ENCODE data around the gene MAGI1. TPM values are rescaled to one million over a fixed set of nuclear protein-coding genes. Genes with fewer than 3 reads are reported as not detected.

The MAGI1 gene
- total RNA-seq, 1 donor from 2014 or later = 44.9 TPM

- no peak for DNase-seq (ENCODE audit: extremely low read depth, low read depth, low spot score)
These were observed 685.8 kb downstream of the MAGI1 start for GRCh38 chr3:65352951-65353350.

- DNase-seq (ENCODE audit: extremely low read depth, low read depth, low spot score) = no peak
These were observed 687.0 kb downstream of the MAGI1 start for GRCh38 chr3:65351753-65352152.

GRCh38 chr3:65350801-65351476, 687.8 kb downstream of the MAGI1 start:
- DNase-seq (ENCODE audit: extremely low read depth, low read depth, low spot score) = no peak

GRCh38 chr3:65348398-65348995, 690.2 kb downstream of the MAGI1 start:
- DNase-seq (ENCODE audit: extremely low read depth, low read depth, low spot score) = no peak

- no peak for DNase-seq (ENCODE audit: extremely low read depth, low read depth, low spot score)
These were observed 691.6 kb downstream of the MAGI1 start for GRCh38 chr3:65347166-65347565.

- no peak for DNase-seq (ENCODE audit: extremely low read depth, low read depth, low spot score)
These were observed 693.9 kb downstream of the MAGI1 start for GRCh38 chr3:65344846-65345245.

- no peak for DNase-seq (ENCODE audit: extremely low read depth, low read depth, low spot score)
These were observed 694.3 kb downstream of the MAGI1 start for GRCh38 chr3:65344444-65344843.

- DNase-seq (ENCODE audit: extremely low read depth, low read depth, low spot score) = no peak
These were observed 695.0 kb downstream of the MAGI1 start for GRCh38 chr3:65343736-65344135.

- DNase-seq (ENCODE audit: extremely low read depth, low read depth, low spot score) = no peak
These were observed 695.7 kb downstream of the MAGI1 start for GRCh38 chr3:65343026-65343425.

GRCh38 chr3:65342084-65342683, 696.5 kb downstream of the MAGI1 start:
- DNase-seq (ENCODE audit: extremely low read depth, low read depth, low spot score) = no peak

- no peak for DNase-seq (ENCODE audit: extremely low read depth, low read depth, low spot score)
These were observed 699.5 kb downstream of the MAGI1 start for GRCh38 chr3:65339192-65339740.

GRCh38 chr3:65338571-65338970, 700.1 kb downstream of the MAGI1 start:
- no peak for DNase-seq (ENCODE audit: extremely low read depth, low read depth, low spot score)

- DNase-seq (ENCODE audit: extremely low read depth, low read depth, low spot score) = no peak
These were observed 703.1 kb downstream of the MAGI1 start for GRCh38 chr3:65335587-65335986.

- no peak for DNase-seq (ENCODE audit: extremely low read depth, low read depth, low spot score)
These were observed 704.6 kb downstream of the MAGI1 start for GRCh38 chr3:65334045-65334665.

GRCh38 chr3:65331730-65332129, 707.0 kb downstream of the MAGI1 start:
- DNase-seq (ENCODE audit: extremely low read depth, low read depth, low spot score) = no peak

- DNase-seq (ENCODE audit: extremely low read depth, low read depth, low spot score) = no peak
These were observed 708.6 kb downstream of the MAGI1 start for GRCh38 chr3:65330072-65330471.

GRCh38 chr3:65328148-65328547, 710.6 kb downstream of the MAGI1 start:
- no peak for DNase-seq (ENCODE audit: extremely low read depth, low read depth, low spot score)

- no peak for DNase-seq (ENCODE audit: extremely low read depth, low read depth, low spot score)
These were observed 712.1 kb downstream of the MAGI1 start for GRCh38 chr3:65326574-65326973.

GRCh38 chr3:65322910-65323309, 715.8 kb downstream of the MAGI1 start:
- no peak for DNase-seq (ENCODE audit: extremely low read depth, low read depth, low spot score)

GRCh38 chr3:65318231-65318630, 720.5 kb downstream of the MAGI1 start:
- DNase-seq (ENCODE audit: extremely low read depth, low read depth, low spot score) = no peak

GRCh38 chr3:65314916-65315315, 723.8 kb downstream of the MAGI1 start:
- no peak for DNase-seq (ENCODE audit: extremely low read depth, low read depth, low spot score)

- no peak for DNase-seq (ENCODE audit: extremely low read depth, low read depth, low spot score)
These were observed 724.4 kb downstream of the MAGI1 start for GRCh38 chr3:65314269-65314668.

Measured in glomerular endothelial cell (primary cell).